ENCODE results near the gene KCNK3. TPM values are rescaled to one million over a fixed set of nuclear protein-coding genes. Genes with fewer than 3 reads are reported as not detected.

KCNK3 gene
- total RNA-seq, 2 donors from 2014 or later, result 30.9 to 35.4 TPM

DNA sequence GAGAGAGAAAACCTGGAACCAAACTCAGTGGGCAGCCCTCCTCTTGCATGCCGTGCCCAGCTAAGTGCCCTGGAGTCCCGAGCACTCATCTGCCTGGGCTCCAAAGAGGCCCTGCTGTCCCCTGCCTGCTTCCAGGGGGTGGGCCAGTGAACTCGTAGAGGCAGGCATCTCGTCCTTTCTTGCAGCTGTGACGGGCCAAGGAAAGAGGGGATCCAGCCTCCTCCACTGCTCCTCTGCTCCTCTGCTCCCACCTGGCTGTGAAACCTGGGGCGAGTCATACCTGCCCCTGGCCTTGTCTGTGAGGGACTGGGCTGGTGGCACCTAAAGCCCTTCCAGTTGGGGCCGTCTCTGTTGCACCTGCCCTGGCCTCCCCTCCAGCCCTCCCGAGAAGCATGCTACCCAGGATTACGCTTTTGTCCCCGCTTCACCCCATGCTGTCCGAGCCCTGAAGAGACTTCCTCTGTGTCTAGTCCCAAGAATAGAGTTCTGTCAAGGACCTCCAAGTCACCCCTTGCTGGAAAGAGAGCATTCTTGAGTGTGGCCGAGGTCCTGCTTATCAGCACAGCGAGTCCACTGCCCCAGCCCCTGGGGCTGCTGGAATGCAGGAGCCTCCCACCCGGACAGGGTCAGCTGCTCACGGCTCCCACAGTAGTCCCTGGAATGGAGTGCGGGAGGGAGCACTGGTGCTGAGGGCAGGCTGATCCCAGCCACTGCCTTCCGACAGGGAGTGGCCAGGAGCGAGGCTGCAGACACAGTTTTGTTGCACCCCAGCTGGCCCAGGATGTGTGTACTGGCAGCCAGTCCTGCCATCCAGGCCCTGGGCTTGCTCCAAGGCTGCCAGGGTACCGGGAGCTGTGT lies 14.3 kb downstream of the KCNK3 start:
- ATAC-seq (peak; percentile 50 to 65), DNase-seq (no peak)
- intact Hi-C loops (cut with DNase I), result no loop called here

DNA sequence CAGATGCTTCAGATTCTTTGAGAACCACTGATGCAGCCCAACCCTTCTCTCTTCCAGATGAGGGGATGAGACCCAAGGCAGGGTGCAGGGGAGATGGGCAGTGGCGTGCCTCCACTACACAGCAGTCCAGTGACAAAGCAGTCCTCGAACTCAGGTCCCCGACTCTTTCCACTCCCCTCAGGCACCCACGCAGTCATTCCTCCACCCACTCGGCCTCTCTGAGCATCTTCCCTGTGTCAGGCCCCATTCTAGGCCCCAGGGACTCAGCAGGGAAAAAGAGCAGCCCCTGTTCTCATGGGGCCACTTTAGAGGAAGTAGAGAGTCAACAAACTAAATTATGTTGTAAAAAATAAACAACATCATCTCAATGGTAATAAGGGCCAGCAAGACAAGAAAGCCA lies 15.2 kb downstream of the KCNK3 start:
- intact Hi-C loops (cut with DNase I), result no loop called here
- DNase-seq (no peak), ATAC-seq (no peak)

DNA sequence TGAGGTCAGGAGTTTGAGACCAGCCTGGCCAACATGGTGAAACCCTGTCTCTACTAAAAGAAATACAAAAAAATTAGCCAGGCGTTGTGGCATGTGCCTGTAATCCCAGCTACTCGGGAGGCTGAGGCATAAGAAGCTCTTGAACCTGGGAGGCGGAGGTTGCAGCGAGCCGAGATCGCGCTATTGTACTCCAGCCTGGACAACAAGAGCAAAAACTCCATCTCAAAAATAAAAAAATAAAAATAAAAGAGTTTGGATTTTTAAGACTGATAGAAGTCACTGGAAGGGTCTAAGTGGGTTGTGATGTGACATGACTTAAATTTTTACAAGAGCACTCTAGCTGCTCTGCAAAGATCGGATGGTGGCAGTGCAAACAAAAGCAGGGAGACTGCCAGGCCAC lies 15.9 kb downstream of the KCNK3 start:
- intact Hi-C loops (cut with DNase I), result no loop called here
- ATAC-seq, result no peak
- DNase-seq, result no peak

DNA sequence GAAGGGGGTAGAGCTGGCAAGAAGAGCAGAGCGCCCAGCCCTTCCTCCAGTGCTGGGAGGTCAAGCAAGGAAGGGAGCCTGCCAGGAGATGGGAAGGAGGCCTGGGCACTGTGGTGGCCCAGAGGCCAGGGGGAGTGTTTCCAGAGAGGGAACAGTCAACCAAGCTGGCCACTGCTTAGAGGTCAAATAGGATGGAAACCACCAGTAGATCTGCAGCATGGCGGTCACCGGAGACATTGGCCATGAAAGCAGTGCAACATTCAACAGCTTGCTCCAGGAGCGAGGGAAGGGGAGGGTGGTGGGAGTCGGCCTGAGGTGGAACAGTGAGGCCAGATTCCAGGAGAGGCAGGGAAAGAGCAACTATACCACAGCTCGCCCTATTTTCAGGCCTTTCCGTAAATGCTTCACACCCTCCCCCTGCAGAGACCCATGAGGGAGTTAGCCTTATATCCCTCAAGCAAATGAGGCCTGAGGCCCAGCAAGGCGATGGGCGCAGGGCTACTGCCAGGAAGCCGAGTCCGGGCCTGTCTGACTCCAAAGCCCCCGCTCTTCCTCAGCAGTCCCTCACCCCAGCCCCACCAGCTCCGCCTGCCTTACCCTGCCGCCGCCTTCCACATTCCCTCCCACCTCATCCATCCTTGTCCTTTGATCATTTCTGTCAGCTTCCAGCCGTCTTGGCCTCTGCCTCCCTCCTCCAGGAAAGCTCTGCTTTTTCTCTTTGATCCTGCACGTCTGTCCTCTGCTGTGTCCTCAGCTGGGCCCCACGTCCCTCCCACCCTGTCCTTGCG lies 17.0 kb downstream of the KCNK3 start:
- DNase-seq (no peak), ATAC-seq (no peak)
- intact Hi-C loops (cut with DNase I), result no loop called here

DNA sequence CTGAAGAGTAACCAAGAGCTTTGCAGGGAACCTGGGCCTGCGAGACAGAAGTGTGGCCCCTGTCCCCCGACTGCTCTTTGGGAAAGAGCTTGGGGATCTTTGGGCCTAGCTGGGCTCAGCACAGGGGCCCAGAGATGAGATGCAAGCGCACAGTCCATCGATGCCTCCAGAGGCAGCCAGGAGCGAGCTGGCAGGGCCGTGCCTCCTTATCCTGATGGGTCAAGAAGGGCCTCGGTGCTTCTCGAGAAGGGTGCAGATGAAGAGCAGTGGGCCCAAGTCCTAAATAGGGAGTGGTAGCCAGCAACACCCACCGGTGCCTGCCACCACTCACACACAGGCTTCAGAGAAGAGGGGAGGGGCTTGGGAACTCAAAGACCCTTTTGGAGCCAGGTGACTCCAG lies 17.6 kb downstream of the KCNK3 start:
- no peak for ATAC-seq
- intact Hi-C loops (cut with DNase I), result no loop called here
- no peak for DNase-seq

DNA sequence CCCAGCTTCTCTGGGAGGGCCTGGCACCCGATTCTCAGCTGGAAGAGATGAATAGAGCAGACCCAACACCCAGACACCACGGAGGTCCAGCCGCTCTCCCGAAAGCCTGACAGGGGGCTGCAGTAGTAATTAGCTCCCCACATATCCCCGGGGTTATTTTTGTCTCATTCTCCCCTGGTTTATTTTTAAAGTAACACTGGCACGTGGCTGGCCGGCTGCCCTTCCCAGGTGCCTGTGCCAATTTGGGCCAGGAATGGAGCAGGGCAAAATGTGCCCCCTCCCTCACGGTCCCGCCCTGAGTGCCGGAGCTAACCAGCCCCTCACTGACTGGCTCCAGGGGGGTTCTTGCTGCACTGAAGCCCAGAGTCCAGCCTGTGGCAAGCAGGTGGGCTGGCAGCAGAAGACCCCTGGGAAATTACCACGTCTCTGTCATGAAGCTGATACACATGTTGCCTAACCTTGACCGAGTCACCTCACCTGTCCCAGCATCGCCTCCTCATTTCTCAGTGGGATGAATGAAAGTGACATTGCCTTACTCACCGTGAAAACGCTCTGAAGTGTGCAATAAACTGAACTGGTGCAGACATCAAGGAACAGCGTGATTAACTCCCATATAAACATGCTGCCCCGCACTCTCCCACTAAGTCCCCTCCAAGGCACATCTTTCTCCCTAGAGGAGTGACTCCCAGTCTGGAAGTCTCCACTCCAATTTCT lies 18.4 kb downstream of the KCNK3 start:
- DNase-seq (no peak), ATAC-seq (peak; percentile 16 to 28)
- intact Hi-C loops (cut with DNase I), result no loop called here

DNA sequence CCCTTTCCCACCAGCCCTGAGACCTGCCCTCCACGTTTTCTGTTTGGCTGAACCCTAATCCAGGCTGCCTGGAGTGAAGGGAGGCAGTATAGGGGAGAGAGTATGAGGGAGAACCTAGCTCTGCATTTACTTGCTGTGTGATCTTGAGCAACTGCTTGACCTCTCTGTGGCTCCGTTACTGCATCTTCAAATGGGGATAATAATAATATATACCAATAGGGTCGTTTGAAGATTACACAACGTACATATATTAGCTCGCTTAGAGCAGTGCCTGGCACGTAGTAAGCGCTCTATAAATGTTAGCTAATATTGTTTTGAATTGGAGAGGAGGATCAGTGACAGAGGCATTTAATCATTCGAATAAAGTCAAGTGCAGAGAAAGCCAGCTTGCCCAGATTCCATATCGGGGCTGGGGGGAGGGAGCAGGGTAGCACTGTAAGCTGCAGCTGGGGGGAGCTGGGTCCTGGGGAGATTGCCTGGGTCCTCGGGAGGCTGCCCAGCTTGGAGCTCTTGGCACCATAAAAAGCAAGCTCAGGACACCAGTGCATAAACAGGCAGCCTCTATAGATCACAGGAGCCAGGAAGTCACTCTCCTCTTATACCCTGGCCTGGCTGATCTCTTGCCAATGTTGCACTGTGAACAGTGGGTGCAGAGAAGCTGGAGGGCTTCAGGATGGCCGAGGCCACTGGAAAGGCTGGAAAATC lies 19.1 kb downstream of the KCNK3 start:
- DNase-seq (no peak), ATAC-seq (no peak)
- intact Hi-C loops (cut with DNase I), result no loop called here

DNA sequence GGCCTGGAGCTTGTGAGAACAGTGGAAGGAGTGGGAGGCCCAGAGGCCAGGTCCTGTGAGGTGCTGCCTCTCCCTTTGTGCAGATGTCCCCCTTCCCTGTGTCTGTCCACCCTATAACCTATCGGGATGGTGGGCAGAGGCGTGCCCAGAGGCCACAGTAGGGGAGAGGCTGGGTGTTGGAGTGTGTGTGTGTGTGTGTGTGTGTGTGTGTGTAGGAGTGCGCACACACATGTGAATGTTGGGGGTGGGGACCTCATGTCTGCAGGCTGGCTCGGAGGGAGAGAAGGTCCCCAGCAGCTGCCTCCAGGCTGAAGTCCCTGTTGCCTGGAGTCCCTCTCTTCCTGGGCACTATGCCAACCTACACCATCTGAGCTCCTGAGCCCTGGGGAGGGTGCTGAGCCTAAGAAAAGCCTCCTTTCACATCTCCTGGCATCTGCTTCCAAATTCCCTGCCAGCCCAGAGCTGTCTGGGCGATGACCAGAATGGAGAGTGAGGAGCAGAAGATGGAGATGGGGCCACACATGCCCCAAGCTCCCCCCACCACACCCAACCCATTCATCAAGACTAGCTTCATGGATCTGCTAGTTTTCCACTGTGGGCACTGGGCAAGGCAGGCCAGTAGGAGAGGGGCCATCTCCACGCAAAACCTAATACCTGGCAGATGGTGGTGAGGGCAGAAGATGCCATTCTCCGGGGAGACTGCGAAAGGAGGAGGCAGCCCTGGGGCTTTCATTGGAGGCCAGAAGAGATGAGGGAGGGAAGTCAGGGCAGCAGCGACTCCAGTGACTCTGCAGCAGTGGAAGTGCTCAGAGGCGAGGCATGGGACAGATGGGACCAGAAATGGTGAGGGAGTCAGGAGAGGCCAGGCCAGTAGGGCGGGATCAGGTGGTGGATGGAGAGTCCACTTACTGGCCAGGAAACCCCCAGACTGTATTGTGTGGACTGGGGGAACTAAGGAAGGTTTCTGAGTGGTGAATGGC lies 20.3 kb downstream of the KCNK3 start:
- ATAC-seq, result peak; percentile 33 to 54
- DNase-seq, result no peak
- intact Hi-C loops (cut with DNase I), result no loop called here

DNA sequence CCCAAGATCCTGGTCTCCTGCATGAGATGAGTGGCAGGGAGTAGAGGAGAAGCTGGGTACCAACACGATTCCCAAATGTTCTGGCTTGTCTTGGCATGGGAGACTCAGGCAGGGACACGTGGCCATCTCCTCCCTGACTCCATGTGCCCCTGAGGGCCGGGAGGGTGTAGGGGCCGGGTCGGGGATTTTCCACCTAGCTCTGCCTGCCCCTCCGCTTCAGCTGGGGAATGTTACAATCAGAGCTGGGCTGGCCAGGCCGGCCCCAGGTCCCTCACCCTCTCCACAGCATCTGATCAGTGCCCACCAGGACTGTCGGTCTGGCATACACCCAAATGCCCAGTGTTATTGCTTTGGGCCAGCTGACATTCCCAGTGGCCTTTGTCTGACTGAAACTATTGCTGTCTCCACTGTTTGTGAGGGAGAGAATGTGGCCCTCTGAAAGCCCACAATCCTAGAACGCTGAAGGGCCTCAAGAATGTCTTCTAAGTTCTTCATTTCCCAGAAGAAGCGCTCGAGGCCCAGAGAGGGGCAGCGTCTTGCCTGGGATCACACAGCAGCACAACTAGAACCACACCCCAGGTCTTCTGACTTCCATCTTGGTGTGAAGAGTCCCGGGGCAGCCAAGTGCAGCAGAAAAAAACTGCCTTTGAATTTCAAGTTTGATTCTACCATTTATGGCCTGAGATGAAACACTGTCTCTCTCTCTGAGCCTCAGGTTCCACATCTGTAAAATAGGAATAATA lies 23.2 kb downstream of the KCNK3 start:
- no peak for DNase-seq
- ATAC-seq, result no peak
- intact Hi-C loops (cut with DNase I), result no loop called here

DNA sequence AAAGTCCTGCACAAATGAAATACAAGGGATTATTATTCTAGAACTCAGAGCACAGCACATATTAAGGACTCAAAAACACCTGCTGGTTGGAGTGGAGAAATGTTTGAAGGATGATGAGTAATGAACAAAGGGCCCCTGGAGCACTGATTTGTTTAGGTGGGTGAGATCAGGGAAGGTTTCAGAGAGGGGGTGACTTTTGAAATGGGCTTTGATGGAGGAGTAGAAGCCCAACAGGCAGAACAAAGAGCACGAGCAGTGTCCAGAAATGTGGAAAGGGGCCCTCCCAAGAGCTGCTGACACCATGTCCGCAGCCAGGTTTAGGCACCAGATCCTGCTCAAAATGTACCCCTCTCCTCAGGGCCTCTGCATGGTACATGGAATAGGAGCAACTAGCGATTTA lies 23.8 kb downstream of the KCNK3 start:
- ATAC-seq (no peak), DNase-seq (no peak)
- intact Hi-C loops (cut with DNase I), result no loop called here

DNA sequence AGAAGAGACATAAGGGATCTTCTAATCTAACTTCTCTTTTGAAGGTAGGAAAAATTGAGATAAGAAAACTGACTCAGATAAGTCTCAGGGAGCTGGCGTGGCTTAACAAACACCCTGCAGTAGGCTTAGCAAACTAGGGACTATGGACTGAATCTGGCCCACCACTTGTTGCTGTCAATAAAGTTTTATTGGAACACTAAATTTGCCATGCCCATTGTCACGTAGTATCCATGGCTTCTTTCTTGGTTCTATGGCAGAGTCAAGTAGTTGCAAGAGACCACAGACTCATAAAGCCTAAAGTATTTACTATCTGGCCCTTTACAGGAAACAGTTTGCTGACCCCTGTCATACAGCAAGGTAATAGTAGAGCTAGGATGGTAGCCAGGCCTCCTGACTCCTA lies 24.2 kb downstream of the KCNK3 start:
- intact Hi-C loops (cut with DNase I), result no loop called here
- ATAC-seq (no peak), DNase-seq (no peak)

DNA sequence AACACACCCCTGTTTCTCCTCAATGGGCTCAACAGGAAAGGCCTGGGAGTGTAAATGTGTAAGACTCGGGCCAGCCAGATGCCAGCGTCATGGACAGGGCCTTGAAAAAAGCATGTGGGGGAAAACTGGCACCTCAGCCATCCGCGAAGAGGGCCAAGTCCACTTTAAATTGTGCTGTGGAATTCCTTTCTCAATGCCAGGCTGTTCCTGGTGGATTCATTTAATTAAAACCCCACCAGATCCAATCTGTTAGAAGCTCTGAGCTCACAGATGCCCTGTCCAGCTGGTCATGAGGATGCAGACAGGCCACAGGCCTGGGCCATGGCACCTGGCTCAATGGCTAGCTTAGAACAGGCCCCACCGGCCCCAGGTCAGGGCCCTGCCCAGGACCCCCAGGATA lies 24.8 kb downstream of the KCNK3 start:
- intact Hi-C loops (cut with DNase I), result no loop called here
- DNase-seq (no peak), ATAC-seq (peak in 1 of 2 donors; percentile 10)

DNA sequence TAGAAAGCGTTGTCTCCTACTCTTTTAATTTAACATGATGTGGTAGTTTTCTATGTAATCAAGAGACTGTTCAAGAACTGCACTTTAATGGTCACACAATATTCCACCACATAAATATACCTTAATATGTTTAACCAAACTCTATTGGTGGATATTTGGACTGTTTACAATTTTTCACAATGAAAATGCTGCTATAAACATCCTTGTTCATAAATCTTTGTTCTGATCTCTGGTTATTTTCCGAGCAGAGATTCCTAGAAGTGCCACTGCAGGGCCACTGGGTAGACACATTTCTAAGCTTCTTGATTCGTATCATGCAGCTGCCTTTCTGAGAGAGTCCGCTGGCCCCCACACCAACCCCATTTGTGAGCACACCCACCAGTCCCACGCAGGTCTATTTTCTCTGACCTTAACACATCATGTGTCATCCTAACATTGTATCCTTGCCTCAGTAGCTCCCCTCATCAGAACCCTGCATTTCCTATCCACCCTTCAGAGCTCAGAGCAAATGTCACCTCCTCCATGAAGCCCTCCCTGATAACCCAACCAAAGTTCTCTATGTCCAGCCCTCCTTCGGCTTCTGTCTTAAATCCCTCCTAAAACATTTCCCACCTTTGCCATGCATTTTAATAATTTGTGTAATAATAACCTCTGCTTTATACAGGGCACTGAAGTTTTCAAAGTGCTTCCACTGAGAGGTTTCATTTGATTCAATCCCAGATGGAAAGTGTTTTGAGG lies 26.6 kb downstream of the KCNK3 start:
- intact Hi-C loops (cut with DNase I), result no loop called here

DNA sequence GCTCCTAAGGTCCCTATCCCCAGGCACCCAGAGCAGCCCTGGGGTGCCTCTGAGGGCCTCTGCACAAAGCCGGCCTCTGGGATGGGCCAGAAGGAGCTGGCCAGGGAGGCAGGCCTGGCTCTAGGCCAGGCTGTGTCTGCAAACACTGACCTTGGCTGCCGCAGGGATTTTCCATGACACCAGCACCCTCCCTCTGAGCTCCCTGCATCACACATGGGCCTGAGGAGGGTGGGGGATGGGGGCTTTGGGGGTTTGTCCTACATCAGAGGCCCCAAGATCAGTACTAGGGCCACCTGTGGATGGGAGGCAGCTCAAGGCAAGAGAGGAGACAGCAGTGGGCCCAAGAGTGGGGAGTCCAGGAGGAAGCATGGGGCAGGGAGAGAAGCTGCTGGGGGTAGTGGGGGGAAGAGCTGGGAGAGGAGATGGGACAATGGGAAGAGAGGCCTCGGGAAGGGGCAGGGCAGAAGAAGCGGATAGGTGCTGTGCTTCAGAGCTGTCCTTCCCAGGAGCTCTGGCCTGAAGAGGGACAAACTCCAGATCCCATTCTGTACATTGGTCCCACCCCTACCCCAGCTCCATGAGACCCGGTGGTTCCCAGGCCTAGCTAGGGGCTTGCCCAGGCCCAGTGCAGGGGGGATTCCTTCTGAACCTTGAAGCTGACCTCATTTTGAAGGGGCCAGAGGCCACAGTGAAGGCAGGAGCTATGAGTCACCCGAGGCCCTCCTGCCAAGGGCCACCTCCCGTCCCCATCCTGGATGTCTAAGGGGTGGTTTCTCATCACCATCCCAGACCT lies 28.0 kb downstream of the KCNK3 start:
- intact Hi-C loops (cut with DNase I), result no loop called here
- DNase-seq, result peak; percentile 92
- peak; percentile 81 to 85 for ATAC-seq

More for the DNA sequence above, 26.6 kb downstream of the KCNK3 start:
- DNase-seq, result no peak
- no peak for ATAC-seq

DNA sequence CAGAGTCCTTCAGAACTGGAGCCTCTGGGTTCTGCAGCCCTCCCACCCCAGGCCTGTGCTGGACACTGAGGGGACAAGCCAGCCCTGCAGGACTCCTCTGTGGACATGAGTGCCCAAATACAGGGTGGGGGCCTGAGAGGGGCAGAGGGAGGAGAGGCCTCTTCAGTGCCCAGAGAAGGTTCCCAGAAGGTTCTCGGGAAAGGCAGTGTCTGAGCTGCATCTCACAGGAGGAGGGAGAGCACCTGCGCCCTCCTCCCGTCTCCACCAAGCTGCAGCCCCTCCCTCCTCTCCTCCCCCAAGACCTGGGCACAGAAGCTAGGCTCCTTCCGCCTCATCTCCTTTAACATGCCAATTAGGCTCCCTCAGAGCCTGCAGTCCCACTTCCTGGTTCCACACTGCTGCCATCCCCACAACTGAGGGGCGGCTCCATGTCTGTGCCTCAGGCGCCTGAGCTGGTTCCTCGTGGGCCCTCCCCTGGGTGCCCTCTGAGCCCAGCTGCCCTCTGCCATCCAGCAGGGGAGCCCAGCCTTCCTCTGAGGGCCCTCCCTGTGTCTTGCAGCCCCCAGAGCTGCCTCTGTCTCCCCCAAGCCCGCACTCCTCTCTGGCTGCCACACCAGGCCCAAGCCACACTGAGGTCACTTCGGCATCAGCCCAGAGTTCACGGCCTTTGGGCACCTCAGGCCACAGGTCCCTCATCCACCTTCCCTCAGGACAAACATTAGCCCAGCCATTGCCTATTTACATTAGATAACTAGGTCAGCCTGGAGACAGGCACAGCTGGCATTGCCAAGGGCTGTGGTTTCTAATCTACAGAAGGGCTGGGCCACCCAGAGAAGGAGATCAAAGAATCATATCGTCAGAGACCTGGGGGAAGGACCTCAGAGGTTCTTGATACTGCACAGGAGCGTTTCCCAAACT lies 28.9 kb downstream of the KCNK3 start:
- no peak for ATAC-seq
- DNase-seq, result no peak
- intact Hi-C loops (cut with DNase I), result no loop called here

Measured in left cardiac atrium (tissue), 4 donors.